Erythroblast (primary cell): Measurements from ENCODE around the gene CA5B.

Source experiments
- GATA1 ChIP-seq: IDR thresholded peaks from 2 replicates; pipeline ENCODE4 v1.6.1; 2011; ENCODE audit warnings: low read depth, mild to moderate bottlenecking, control low read depth, low read length, moderate library complexity
- POLR2A ChIP-seq: IDR thresholded peaks from 2 replicates; pipeline ENCODE4 v1.6.1; 2011; ENCODE audit warnings: mild to moderate bottlenecking, low read length

DNA sequence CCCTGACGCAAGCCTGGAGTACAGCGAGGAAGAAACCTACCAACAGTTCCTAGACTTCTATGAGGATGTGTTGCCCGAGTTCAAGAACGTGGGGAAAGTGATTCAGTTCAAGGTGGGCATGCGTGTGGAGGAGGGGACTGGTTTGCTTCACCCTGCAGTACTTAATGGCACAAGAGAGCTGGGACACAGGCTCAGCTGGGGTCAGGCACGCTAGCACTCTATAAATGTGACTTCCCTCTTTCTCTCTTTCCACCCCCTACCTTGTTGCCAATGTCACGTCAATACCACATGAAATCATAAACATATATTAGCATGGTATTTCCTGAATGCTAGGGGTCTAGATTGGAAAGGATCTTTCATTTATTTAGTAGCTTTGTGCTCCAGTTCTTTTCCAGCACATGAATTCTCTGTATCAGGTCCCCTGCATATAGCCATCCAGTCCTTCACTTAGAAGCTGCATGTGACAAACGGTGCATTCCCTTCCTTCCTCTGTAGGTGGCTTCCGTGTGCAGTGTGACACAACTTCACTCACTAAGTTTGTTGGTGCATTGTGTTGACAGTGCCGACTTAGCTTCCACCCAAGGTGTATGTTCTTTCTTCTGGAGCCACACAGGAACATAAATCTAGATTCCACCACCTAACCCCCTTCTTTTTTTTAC is 77.8 kb downstream of the CA5B start:
- TF ChIP-seq POLR2A = no peak
- no peak for TF ChIP-seq GATA1
